GM10266 (cell line): ENCODE measurements around the gene GGA2.
A peak's percentile ranks its signal among the peaks of the same experiment; 100 is the strongest.

Source experiments
- DNase-seq: peaks from one replicate; pipeline ENCODE4 v3.0.0; 2012; ENCODE audit errors: extremely low spot score
- TF ChIP-seq, protein P1 (sequence below): IDR thresholded peaks from 2 replicates; pipeline ENCODE4 v1.5.1; 2012; ENCODE audit warnings: mild to moderate bottlenecking, low read depth; ENCODE audit not compliant: control insufficient read depth, insufficient read depth; ENCODE audit errors: missing control alignments

GGA2 gene

DNA sequence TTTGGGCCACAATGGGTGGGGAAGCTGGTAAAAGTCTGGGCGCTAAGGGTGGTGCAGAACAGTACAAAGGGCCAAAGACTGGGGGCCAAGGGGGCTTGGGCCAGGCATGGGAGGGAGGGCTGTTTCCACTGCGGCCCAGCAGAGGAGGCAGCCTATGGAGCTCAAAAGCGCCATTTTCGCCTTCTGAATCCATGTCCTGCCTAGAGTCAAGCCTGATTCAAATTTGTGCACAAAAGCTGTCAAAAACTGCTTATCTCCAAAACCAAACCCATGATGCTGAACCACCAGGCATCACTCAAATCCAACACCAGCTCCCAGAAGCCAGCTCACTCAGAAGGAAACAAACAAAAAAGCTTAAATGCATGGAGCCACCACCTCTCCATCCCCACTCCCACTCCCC lies 73.3 kb downstream of the GGA2 start:
- TF ChIP-seq, protein P1, sequence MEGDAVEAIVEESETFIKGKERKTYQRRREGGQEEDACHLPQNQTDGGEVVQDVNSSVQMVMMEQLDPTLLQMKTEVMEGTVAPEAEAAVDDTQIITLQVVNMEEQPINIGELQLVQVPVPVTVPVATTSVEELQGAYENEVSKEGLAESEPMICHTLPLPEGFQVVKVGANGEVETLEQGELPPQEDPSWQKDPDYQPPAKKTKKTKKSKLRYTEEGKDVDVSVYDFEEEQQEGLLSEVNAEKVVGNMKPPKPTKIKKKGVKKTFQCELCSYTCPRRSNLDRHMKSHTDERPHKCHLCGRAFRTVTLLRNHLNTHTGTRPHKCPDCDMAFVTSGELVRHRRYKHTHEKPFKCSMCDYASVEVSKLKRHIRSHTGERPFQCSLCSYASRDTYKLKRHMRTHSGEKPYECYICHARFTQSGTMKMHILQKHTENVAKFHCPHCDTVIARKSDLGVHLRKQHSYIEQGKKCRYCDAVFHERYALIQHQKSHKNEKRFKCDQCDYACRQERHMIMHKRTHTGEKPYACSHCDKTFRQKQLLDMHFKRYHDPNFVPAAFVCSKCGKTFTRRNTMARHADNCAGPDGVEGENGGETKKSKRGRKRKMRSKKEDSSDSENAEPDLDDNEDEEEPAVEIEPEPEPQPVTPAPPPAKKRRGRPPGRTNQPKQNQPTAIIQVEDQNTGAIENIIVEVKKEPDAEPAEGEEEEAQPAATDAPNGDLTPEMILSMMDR: no peak

DNA sequence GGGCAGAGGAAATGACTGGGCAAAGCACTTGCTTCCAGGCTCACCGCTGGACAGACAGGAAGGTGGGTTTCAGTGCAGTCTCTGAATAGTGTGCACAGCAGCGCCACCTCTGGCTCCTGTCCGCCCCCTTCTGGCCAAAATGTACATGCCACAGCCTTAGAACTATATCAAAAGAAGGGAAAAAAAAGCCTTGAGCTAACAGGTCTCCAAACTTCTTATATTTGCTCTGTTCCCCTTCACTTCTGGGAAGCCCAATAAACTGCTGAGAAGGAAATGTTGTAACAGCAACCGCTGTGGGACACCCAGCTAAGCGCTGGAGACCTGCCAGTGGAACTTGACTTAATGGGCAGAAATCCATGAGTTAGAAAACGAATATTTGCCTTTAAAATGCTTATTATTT lies 74.8 kb downstream of the GGA2 start:
- DNase-seq: peak; percentile 60
- TF ChIP-seq, protein P1: peak; percentile 88

More for the DNA sequence above, 73.3 kb downstream of the GGA2 start:
- no peak for DNase-seq

DNA sequence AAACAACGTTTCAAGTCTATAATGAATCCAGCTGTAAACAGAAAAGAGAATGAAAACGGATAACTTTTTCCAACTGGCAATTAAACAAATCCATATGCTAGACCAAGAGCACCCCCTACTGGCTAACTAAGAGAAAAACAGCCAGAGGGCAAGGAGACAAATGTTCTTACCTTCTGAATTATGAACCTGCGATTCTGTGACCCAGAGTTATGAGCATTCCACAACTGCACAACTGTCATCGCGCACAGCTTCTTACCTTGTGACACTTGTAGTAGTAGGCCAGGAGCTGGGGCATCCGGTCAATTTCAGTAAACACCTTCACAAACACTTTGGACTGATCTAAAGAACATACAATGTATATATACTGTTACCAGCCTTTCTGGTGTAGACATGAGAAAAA lies 75.9 kb downstream of the GGA2 start:
- DNase-seq: peak; percentile 70
- TF ChIP-seq, protein P1: peak; percentile 86

DNA sequence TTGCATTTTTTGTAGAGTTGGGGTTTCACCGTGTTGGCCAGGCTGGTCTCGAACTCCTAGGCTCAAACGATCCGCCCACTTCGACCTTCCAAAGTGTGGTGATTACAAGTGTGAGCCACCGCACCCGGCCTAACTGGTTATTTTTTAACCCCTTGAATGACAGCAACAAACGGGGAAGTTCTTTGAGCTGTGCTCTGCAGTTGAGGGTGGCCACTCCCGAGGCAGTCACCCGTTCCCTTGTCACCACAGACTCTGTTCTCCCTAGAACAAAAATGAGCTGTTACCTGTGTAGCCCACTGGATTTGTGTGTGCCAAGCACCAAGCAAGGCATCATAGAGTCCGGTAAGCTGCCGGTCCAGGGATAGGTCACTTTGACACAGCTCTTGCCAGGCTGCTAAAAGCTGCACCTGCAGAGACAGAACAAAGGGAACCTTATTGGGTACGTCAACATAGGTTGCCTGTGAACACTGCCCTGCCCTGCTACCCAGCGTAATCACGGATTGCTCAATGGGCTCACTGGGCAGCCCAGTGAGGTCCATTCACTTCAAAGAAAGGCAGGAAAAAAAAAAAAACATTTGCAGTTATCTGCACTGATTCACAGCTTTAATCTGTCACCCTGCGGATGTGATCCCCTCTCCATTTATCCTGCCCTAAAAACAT lies 76.9 kb downstream of the GGA2 start:
- no peak for DNase-seq
- TF ChIP-seq, protein P1: no peak

DNA sequence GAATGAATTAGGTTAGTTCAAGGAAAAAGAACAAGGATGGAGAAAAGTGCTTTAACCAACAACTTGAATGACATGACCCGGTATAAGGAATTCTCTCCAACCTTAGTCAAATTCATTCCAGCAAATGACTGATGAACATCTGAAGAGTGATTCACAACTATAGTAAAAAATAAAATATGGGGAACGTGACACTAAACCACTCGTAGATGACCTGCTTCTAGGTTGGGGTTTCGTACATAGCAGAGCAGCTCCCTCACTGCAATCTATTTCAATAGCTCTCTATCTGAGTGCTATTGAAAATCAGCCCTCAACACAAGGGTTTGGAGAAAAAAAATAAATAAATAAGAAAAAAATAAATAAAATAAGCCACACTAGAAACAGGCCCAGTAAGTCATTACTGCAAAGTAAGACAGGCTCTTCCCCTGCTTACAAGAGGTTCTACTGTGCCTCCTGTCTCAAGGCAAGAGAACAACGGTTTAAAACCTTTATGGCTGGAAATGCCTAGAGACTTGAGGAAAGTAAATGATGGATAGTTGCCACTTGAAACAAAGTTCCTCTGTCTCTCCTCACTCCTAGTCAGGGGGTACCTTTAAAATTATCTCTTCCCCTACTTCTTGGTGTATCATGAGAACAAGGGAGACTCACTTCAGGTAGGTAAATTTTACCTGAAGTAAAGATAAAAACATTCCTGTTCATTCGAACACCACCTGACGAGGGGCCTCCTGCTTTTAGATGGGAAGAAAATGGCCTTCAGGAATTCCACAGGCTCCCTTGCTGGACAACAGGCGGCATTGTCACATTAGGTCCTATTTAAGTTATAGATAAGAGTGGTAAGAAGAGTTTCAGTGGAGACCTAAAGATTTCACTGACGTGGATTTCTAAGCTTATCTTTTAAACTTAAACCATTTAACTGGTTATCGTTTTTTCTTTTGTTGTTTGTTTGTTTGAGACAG lies 77.8 kb downstream of the GGA2 start:
- TF ChIP-seq, protein P1: no peak
- DNase-seq: no peak

DNA sequence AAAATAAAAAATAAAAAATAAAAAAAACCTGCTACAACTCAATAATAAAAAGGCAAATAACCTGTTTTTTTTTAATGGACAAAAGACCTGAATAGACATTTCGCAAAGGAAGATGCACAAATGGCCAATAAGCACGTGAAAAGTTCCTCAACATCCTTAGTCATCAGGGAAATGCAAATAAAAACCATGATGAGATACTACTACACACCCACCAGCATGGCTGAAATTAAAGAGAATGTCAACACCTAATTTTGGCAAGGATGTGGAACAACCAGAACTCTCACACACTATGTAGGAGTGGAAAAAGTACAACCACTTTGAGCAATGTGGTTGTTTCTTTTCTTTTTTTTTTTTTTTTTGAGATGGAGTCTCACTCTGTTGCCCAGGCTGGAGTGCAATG lies 81.9 kb downstream of the GGA2 start:
- TF ChIP-seq, protein P1: no peak
- DNase-seq: no peak
